ENCODE results near the gene SPEG.

Gene SPEG

GRCh38 chr2:219418155-219419011, 16.3 kb upstream of the SPEG start, which contains the start of gene DES:
Gene DES, plus strand, starts transcription at chr2:219418377. Its CDS starts 86 bp downstream, at chr2:219418463.
- TF ChIP-seq CTCF (IDR thresholded peaks at IDR 0.05) = no peak
- peaks cover 31% of the 10 kb centered on the region for H3K27me3 Mint-ChIP-seq (ENCODE audit: low read depth, poor library complexity)
- peak; percentile 43 for DNase-seq
- H3K4me1 Mint-ChIP-seq = peaks cover 22% of the 10 kb centered on the region
- H3K4me3 Mint-ChIP-seq = peak within 1 kb of the TSS; percentile 60
- no peaks in the 10 kb centered on the region for H3K36me3 Mint-ChIP-seq (ENCODE audit: low read depth)
- H3K9me3 Mint-ChIP-seq = peaks cover under 1% of the 10 kb centered on the region
- no peak within 1 kb of the TSS for H3K27ac Mint-ChIP-seq

GRCh38 chr2:219419012-219419324, 15.7 kb upstream of the SPEG start:
- Mint-ChIP-seq H3K27ac (no peak overlapping the region), H3K4me3 (peak overlapping the region; percentile 60), H3K27me3 (ENCODE audit: low read depth, poor library complexity) (peaks cover 27% of the 10 kb centered on the region), H3K9me3 (no peaks in the 10 kb centered on the region), H3K36me3 (ENCODE audit: low read depth) (no peaks in the 10 kb centered on the region), H3K4me1 (peaks cover 23% of the 10 kb centered on the region)
- no peak for DNase-seq
- no peak for TF ChIP-seq CTCF (IDR thresholded peaks at IDR 0.05)

GRCh38 chr2:219419331-219420197, 15.1 kb upstream of the SPEG start:
- Mint-ChIP-seq H3K4me3 (peak overlapping the region; percentile 60), H3K27me3 (ENCODE audit: low read depth, poor library complexity) (peaks cover 27% of the 10 kb centered on the region), H3K4me1 (peaks cover 29% of the 10 kb centered on the region), H3K9me3 (no peaks in the 10 kb centered on the region), H3K27ac (no peak overlapping the region), H3K36me3 (ENCODE audit: low read depth) (no peaks in the 10 kb centered on the region)
- no peak for DNase-seq
- TF ChIP-seq CTCF (IDR thresholded peaks at IDR 0.05) = no peak

- no peak for TF ChIP-seq CTCF (IDR thresholded peaks at IDR 0.05)
- Mint-ChIP-seq H3K27ac (no peak overlapping the region), H3K36me3 (ENCODE audit: low read depth) (no peaks in the 10 kb centered on the region), H3K4me3 (no peak overlapping the region), H3K27me3 (ENCODE audit: low read depth, poor library complexity) (peaks cover 30% of the 10 kb centered on the region), H3K4me1 (peaks cover 35% of the 10 kb centered on the region), H3K9me3 (no peaks in the 10 kb centered on the region)
- no peak for DNase-seq
These were observed 14.0 kb upstream of the SPEG start for GRCh38 chr2:219420687-219421086.

GRCh38 chr2:219421323-219421722, 13.3 kb upstream of the SPEG start:
- no peak overlapping the region for H3K27ac Mint-ChIP-seq
- TF ChIP-seq CTCF (IDR thresholded peaks at IDR 0.05) = no peak

More at GRCh38 chr2:219421323-219421722, 13.3 kb upstream of the SPEG start:
- Mint-ChIP-seq H3K36me3 (ENCODE audit: low read depth) (no peaks in the 10 kb centered on the region), H3K4me3 (no peak overlapping the region), H3K4me1 (peaks cover 35% of the 10 kb centered on the region), H3K27me3 (ENCODE audit: low read depth, poor library complexity) (peaks cover 28% of the 10 kb centered on the region), H3K9me3 (no peaks in the 10 kb centered on the region)
- DNase-seq = no peak
